SU-DHL-6 (cell line): ENCODE data around the gene PLEKHA6.

Experiments used
- H2AFZ ChIP-seq: fragments of 200-600 bp; sonication (generic); 2 replicates; pipeline ENCODE4 v1.6.1; 2014; ENCODE audit warnings: low read depth, mild to moderate bottlenecking, moderate library complexity, mixed read lengths, antibody characterized with exemption, low read length; ENCODE audit not compliant: severe bottlenecking
- H3F3A ChIP-seq: fragments of 200-600 bp; shearing (Covaris generic); 2 replicates; pipeline ENCODE4 v1.6.0; 2016; ENCODE audit warnings: antibody characterized with exemption, mild to moderate bottlenecking; ENCODE audit not compliant: insufficient read depth
- H3K27ac ChIP-seq: fragments of 200-600 bp; sonication (generic); 2 replicates; pipeline ENCODE4 v1.5.1; 2016; ENCODE audit warnings: low read depth, mild to moderate bottlenecking, low read length, moderate library complexity, mixed read lengths
- H3K27me3 ChIP-seq: fragments of 200-600 bp; sonication (generic), shearing (Covaris generic); 2 replicates; pipeline ENCODE4 v1.6.0; 2014; ENCODE audit warnings: mild to moderate bottlenecking, low read length
- H3K36me3 ChIP-seq: fragments of 200-600 bp; sonication (generic); 2 replicates; pipeline ENCODE4 v1.6.1; 2014; ENCODE audit warnings: mild to moderate bottlenecking, low read length, mixed read lengths
- H3K4me2 ChIP-seq: fragments of 300-600, 200-600 bp; shearing (Covaris generic), sonication (generic); 2 replicates; pipeline ENCODE4 v1.6.0; 2014; ENCODE audit warnings: low read length, low read depth, mild to moderate bottlenecking; ENCODE audit not compliant: poor library complexity, severe bottlenecking
- H3K4me3 ChIP-seq: fragments of 200-600 bp; sonication (generic); 2 replicates; pipeline ENCODE4 v1.5.1; 2014; ENCODE audit warnings: antibody characterized with exemption, low read length, mild to moderate bottlenecking, mixed read lengths; ENCODE audit not compliant: insufficient read depth, poor library complexity, severe bottlenecking
- H3K79me2 ChIP-seq: fragments of 200-600 bp; sonication (generic); 2 replicates; pipeline ENCODE4 v1.6.1; 2014; ENCODE audit warnings: mild to moderate bottlenecking, low read length, moderate library complexity; ENCODE audit not compliant: insufficient read depth
- H3K9ac ChIP-seq: fragments of 200-600 bp; sonication (generic); 2 replicates; pipeline ENCODE4 v1.7.0; 2014; ENCODE audit warnings: mild to moderate bottlenecking, low read length
- H3K9me2 ChIP-seq: fragments of 200-600 bp; sonication (generic); replicated peaks from 2 replicates; pipeline ENCODE4 v1.6.1; 2014; ENCODE audit warnings: low read length; ENCODE audit not compliant: insufficient read depth
- H3K9me3 ChIP-seq: fragments of 200-600 bp; sonication (generic); 2 replicates; pipeline ENCODE4 v1.6.1; 2014; ENCODE audit warnings: low read length, mixed read lengths; ENCODE audit not compliant: insufficient read depth
- H4K20me1 ChIP-seq: fragments of 200-600 bp; sonication (generic); 2 replicates; pipeline ENCODE4 v1.6.1; 2014; ENCODE audit warnings: low read depth, mild to moderate bottlenecking, antibody characterized with exemption, low read length, moderate library complexity, mixed read lengths
- EZH2phosphoT487 ChIP-seq: fragments of 200-600 bp; sonication (generic), shearing (Covaris generic); conservative IDR thresholded peaks from 2 replicates; pipeline ENCODE4 v1.6.1; 2018; ENCODE audit warnings: mild to moderate bottlenecking, antibody characterized with exemption, low read length, moderate library complexity, mixed read lengths
- TF ChIP-seq, protein P1 (sequence below): fragments of 200-600 bp; sonication (generic); IDR thresholded peaks from one replicate; pipeline ENCODE4 v1.5.1; 2017; ENCODE audit warnings: antibody characterized with exemption, mild to moderate bottlenecking, low read length, moderate library complexity; ENCODE audit not compliant: insufficient read depth, poor library complexity, severe bottlenecking

PLEKHA6 gene

GRCh38 chr1:204360314-204360713 is 585 bp upstream of the PLEKHA6 start:
- TF ChIP-seq, protein P1, sequence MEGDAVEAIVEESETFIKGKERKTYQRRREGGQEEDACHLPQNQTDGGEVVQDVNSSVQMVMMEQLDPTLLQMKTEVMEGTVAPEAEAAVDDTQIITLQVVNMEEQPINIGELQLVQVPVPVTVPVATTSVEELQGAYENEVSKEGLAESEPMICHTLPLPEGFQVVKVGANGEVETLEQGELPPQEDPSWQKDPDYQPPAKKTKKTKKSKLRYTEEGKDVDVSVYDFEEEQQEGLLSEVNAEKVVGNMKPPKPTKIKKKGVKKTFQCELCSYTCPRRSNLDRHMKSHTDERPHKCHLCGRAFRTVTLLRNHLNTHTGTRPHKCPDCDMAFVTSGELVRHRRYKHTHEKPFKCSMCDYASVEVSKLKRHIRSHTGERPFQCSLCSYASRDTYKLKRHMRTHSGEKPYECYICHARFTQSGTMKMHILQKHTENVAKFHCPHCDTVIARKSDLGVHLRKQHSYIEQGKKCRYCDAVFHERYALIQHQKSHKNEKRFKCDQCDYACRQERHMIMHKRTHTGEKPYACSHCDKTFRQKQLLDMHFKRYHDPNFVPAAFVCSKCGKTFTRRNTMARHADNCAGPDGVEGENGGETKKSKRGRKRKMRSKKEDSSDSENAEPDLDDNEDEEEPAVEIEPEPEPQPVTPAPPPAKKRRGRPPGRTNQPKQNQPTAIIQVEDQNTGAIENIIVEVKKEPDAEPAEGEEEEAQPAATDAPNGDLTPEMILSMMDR, result no peak
- no peak for TF ChIP-seq EZH2phosphoT487
- H3F3A ChIP-seq, result no peaks in the 10 kb centered on the region
- no peaks in the 10 kb centered on the region for H3K36me3 ChIP-seq
- H3K9me2 ChIP-seq, result no peaks in the 10 kb centered on the region
- no peaks in the 10 kb centered on the region for H3K79me2 ChIP-seq
- H3K27me3 ChIP-seq, result no peaks in the 10 kb centered on the region
- H2AFZ ChIP-seq, result no peak overlapping the region
- no peak overlapping the region for H3K4me2 ChIP-seq
- no peak overlapping the region for H3K4me3 ChIP-seq
- no peaks in the 10 kb centered on the region for H4K20me1 ChIP-seq
- H3K9ac ChIP-seq, result no peak overlapping the region
- no peaks in the 10 kb centered on the region for H3K9me3 ChIP-seq
- no peak overlapping the region for H3K27ac ChIP-seq

- Histone ChIP-seq H4K20me1 (no peaks in the 10 kb centered on the region), H3K79me2 (no peaks in the 10 kb centered on the region), H3K9ac (no peak overlapping the region), H3K36me3 (no peaks in the 10 kb centered on the region), H2AFZ (no peak overlapping the region), H3K4me2 (no peak overlapping the region), H3K4me3 (no peak overlapping the region), H3F3A (no peaks in the 10 kb centered on the region), H3K27me3 (no peaks in the 10 kb centered on the region), H3K9me3 (no peaks in the 10 kb centered on the region), H3K27ac (no peak overlapping the region), H3K9me2 (no peaks in the 10 kb centered on the region)
- TF ChIP-seq EZH2phosphoT487, result no peak
- TF ChIP-seq, protein P1, result no peak
Observed at GRCh38 chr1:204359131-204359473, 627 bp downstream of the PLEKHA6 start.

- Histone ChIP-seq H3K36me3 (no peaks in the 10 kb centered on the region), H4K20me1 (no peaks in the 10 kb centered on the region), H3K9me2 (no peaks in the 10 kb centered on the region), H3K9ac (no peak overlapping the region), H3K27me3 (no peaks in the 10 kb centered on the region), H3K79me2 (no peaks in the 10 kb centered on the region), H3F3A (no peaks in the 10 kb centered on the region), H3K4me3 (no peak overlapping the region), H2AFZ (no peak overlapping the region), H3K9me3 (no peaks in the 10 kb centered on the region), H3K27ac (no peak overlapping the region), H3K4me2 (no peak overlapping the region)
- TF ChIP-seq EZH2phosphoT487, result no peak
- TF ChIP-seq, protein P1, result no peak
Observed at GRCh38 chr1:204358605-204359004, 1.1 kb downstream of the PLEKHA6 start.
